ENCODE measurements around the gene CA12. TPM values are rescaled to one million over a fixed set of nuclear protein-coding genes. Genes with fewer than 3 reads are reported as not detected.
A peak's percentile ranks its signal among the peaks of the same experiment; 100 is the strongest.

The CA12 gene
- total RNA-seq, 1 donor from 2014 or later = 1.6 TPM

GRCh38 chr15:63287109-63287508 lies 94.5 kb downstream of the CA12 start:
- peaks cover 0 to 15% (median 13%) of the 10 kb centered on the region in 3 donors for H3K36me3 ChIP-seq (ENCODE audit: control insufficient read depth in 3 of 3, insufficient read depth in 3 of 3, low read length in 3 of 3)
- no peak overlapping the region for H3K27ac ChIP-seq (ENCODE audit: low read depth, low read length)
- no peak overlapping the region for H3K4me3 ChIP-seq (ENCODE audit: low read length in 3 of 3)
- no peak overlapping the region for H3K9ac ChIP-seq (ENCODE audit: low read depth in 1 of 3, low read length in 3 of 3)
- H3K4me1 ChIP-seq (ENCODE audit: control insufficient read depth in 3 of 3, insufficient read depth in 3 of 3, low read length in 3 of 3) = no peaks in the 10 kb centered on the region
- no peaks in the 10 kb centered on the region for H3K27me3 ChIP-seq (ENCODE audit: control insufficient read depth in 3 of 3, insufficient read depth in 3 of 3, low read length in 3 of 3)
- H3K9me3 ChIP-seq (ENCODE audit: control insufficient read depth in 3 of 3, low read length in 3 of 3) = no peaks in the 10 kb centered on the region

- no peaks in the 10 kb centered on the region for H3K27me3 ChIP-seq (ENCODE audit: control insufficient read depth in 3 of 3, insufficient read depth in 3 of 3, low read length in 3 of 3)
Measured at GRCh38 chr15:63284335-63284734, 97.3 kb downstream of the CA12 start.

GRCh38 chr15:63283126-63283525 lies 98.5 kb downstream of the CA12 start:
- no peak overlapping the region for H3K9ac ChIP-seq (ENCODE audit: low read depth in 1 of 3, low read length in 3 of 3)
- H3K4me3 ChIP-seq (ENCODE audit: low read length in 3 of 3) = no peak overlapping the region
- no peaks in the 10 kb centered on the region for H3K27me3 ChIP-seq (ENCODE audit: control insufficient read depth in 3 of 3, insufficient read depth in 3 of 3, low read length in 3 of 3)
- peaks cover 1 to 3% (median 3%) of the 10 kb centered on the region in 3 donors for H3K4me1 ChIP-seq (ENCODE audit: control insufficient read depth in 3 of 3, insufficient read depth in 3 of 3, low read length in 3 of 3)
- peaks cover 0 to 15% (median 9%) of the 10 kb centered on the region in 3 donors for H3K36me3 ChIP-seq (ENCODE audit: control insufficient read depth in 3 of 3, insufficient read depth in 3 of 3, low read length in 3 of 3)
- H3K27ac ChIP-seq (ENCODE audit: low read depth, low read length) = no peak overlapping the region
- H3K9me3 ChIP-seq (ENCODE audit: control insufficient read depth in 3 of 3, low read length in 3 of 3) = no peaks in the 10 kb centered on the region

More at GRCh38 chr15:63284335-63284734, 97.3 kb downstream of the CA12 start:
- no peaks in the 10 kb centered on the region for H3K4me1 ChIP-seq (ENCODE audit: control insufficient read depth in 3 of 3, insufficient read depth in 3 of 3, low read length in 3 of 3)
- H3K27ac ChIP-seq (ENCODE audit: low read depth, low read length) = no peak overlapping the region
- peaks cover 0 to 15% (median 13%) of the 10 kb centered on the region in 3 donors for H3K36me3 ChIP-seq (ENCODE audit: control insufficient read depth in 3 of 3, insufficient read depth in 3 of 3, low read length in 3 of 3)
- H3K9me3 ChIP-seq (ENCODE audit: control insufficient read depth in 3 of 3, low read length in 3 of 3) = no peaks in the 10 kb centered on the region
- H3K4me3 ChIP-seq (ENCODE audit: low read length in 3 of 3) = no peak overlapping the region
- H3K9ac ChIP-seq (ENCODE audit: low read depth in 1 of 3, low read length in 3 of 3) = no peak overlapping the region

DNA sequence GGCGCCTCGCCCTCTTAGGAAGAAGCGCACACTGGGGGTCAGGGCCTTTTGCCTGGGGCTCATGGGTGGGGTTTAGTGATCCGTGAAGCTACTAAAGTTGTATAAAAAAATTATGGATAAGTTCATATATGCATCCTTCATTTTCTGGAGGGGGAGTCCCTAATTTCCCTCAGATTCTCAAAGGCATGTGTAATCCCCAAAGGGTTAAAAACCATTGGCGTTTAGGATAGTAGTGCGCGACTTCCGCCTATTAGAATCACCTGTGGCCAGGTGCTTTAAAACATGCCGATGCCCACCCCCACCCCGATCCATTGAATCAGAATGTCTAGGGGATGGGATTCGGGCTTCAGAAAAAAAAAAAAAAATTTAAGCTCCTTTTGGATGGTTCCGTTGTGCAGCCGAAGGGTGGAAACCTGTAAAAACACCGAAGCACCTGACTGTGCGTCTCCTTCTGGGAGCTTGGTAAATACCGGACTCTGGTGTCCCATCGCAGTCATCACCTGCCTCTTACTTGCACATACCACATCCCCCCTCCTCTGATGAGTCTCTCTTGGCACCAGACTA lies 103.7 kb downstream of the CA12 start:
- peaks cover 3 to 11% (median 7%) of the 10 kb centered on the region in 3 donors for H3K4me1 ChIP-seq (ENCODE audit: control insufficient read depth in 3 of 3, insufficient read depth in 3 of 3, low read length in 3 of 3)
- no peaks in the 10 kb centered on the region for H3K36me3 ChIP-seq (ENCODE audit: control insufficient read depth in 3 of 3, insufficient read depth in 3 of 3, low read length in 3 of 3)
- peak overlapping the region; percentile 70 to 89 (median 86) for H3K9ac ChIP-seq (ENCODE audit: low read depth in 1 of 3, low read length in 3 of 3)
- H3K9me3 ChIP-seq (ENCODE audit: control insufficient read depth in 3 of 3, low read length in 3 of 3) = no peaks in the 10 kb centered on the region
- H3K27me3 ChIP-seq (ENCODE audit: control insufficient read depth in 3 of 3, insufficient read depth in 3 of 3, low read length in 3 of 3) = no peaks in the 10 kb centered on the region
- peak overlapping the region; percentile 71 for H3K27ac ChIP-seq (ENCODE audit: low read depth, low read length)
- peak overlapping the region; percentile 78 to 83 (median 79) for H3K4me3 ChIP-seq (ENCODE audit: low read length in 3 of 3)

- H3K4me1 ChIP-seq (ENCODE audit: control insufficient read depth in 3 of 3, insufficient read depth in 3 of 3, low read length in 3 of 3) = peaks cover 3 to 11% (median 7%) of the 10 kb centered on the region in 3 donors
- H3K4me3 ChIP-seq (ENCODE audit: low read length in 3 of 3) = peak within 1 kb of the TSS; percentile 83 to 88 (median 86)
- H3K27ac ChIP-seq (ENCODE audit: low read depth, low read length) = peak within 1 kb of the TSS; percentile 71
- peak within 1 kb of the TSS; percentile 82 to 89 (median 86) for H3K9ac ChIP-seq (ENCODE audit: low read depth in 1 of 3, low read length in 3 of 3)
- no peaks in the 10 kb centered on the region for H3K9me3 ChIP-seq (ENCODE audit: control insufficient read depth in 3 of 3, low read length in 3 of 3)
- no peaks in the 10 kb centered on the region for H3K27me3 ChIP-seq (ENCODE audit: control insufficient read depth in 3 of 3, insufficient read depth in 3 of 3, low read length in 3 of 3)
- H3K36me3 ChIP-seq (ENCODE audit: control insufficient read depth in 3 of 3, insufficient read depth in 3 of 3, low read length in 3 of 3) = no peaks in the 10 kb centered on the region
Measured at GRCh38 chr15:63277038-63277892, 104.4 kb downstream of the CA12 start, which contains the start of gene APH1B. Gene APH1B, plus strand, starts transcription at chr15:63277605. Its CDS starts 19 bp downstream, at chr15:63277624.

- H3K4me1 ChIP-seq (ENCODE audit: control insufficient read depth in 3 of 3, insufficient read depth in 3 of 3, low read length in 3 of 3) = peaks cover 3 to 11% (median 7%) of the 10 kb centered on the region in 3 donors
- H3K9me3 ChIP-seq (ENCODE audit: control insufficient read depth in 3 of 3, low read length in 3 of 3) = no peaks in the 10 kb centered on the region
- peak overlapping the region; percentile 67 to 88 (median 86) for H3K4me3 ChIP-seq (ENCODE audit: low read length in 3 of 3)
- H3K27ac ChIP-seq (ENCODE audit: low read depth, low read length) = peak overlapping the region; percentile 21
- H3K9ac ChIP-seq (ENCODE audit: low read depth in 1 of 3, low read length in 3 of 3) = peak overlapping the region; percentile 77 to 86 (median 82)
- H3K36me3 ChIP-seq (ENCODE audit: control insufficient read depth in 3 of 3, insufficient read depth in 3 of 3, low read length in 3 of 3) = no peaks in the 10 kb centered on the region
- no peaks in the 10 kb centered on the region for H3K27me3 ChIP-seq (ENCODE audit: control insufficient read depth in 3 of 3, insufficient read depth in 3 of 3, low read length in 3 of 3)
Measured at GRCh38 chr15:63276342-63277037, 105.2 kb downstream of the CA12 start.

DNA sequence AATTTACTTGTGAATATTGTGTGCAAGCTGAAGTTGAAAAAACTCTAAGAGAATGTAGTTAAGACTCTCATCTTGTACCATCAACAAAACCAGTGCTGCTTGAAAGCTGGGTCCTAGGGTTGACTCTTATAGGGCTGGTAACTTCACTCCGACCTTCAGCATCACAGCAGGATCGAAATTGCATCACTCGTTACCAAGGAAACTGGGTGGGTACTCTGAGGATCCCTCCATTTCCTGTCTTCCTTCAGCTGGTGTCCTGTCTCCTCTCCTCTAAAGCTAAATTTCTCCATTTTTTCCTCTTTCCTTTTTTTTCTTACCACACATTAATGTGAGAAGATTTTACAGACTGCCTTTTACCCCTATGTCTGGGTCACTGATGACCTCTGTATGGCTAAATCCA lies 107.2 kb downstream of the CA12 start:
- Histone ChIP-seq H3K27me3 (ENCODE audit: control insufficient read depth in 3 of 3, insufficient read depth in 3 of 3, low read length in 3 of 3) (no peaks in the 10 kb centered on the region), H3K36me3 (ENCODE audit: control insufficient read depth in 3 of 3, insufficient read depth in 3 of 3, low read length in 3 of 3) (peaks cover 0 to 2% (median 0%) of the 10 kb centered on the region in 3 donors), H3K9me3 (ENCODE audit: control insufficient read depth in 3 of 3, low read length in 3 of 3) (no peaks in the 10 kb centered on the region), H3K4me1 (ENCODE audit: control insufficient read depth in 3 of 3, insufficient read depth in 3 of 3, low read length in 3 of 3) (peaks cover 3 to 11% (median 7%) of the 10 kb centered on the region in 3 donors), H3K4me3 (ENCODE audit: low read length in 3 of 3) (no peak overlapping the region), H3K27ac (ENCODE audit: low read depth, low read length) (no peak overlapping the region), H3K9ac (ENCODE audit: low read depth in 1 of 3, low read length in 3 of 3) (no peak overlapping the region)

Other genes starting within 250 kb of the CA12 start
- 25.1 TPM for gene RPS27L, start 224.4 kb downstream of the CA12 start, total RNA-seq
- 26.6 TPM for gene RAB8B, start 192.2 kb downstream of the CA12 start, total RNA-seq
- gene APH1B, start 104.2 kb downstream of the CA12 start, total RNA-seq = 15.1 TPM
- gene USP3, start 122.7 kb upstream of the CA12 start, total RNA-seq = 33.4 TPM
- 17.7 TPM for gene FBXL22, start 215.5 kb upstream of the CA12 start, total RNA-seq